Dermis blood vessel endothelial cell (primary cell): Measurements from ENCODE around the gene EME2. TPM values are rescaled to one million over a fixed set of nuclear protein-coding genes. Genes with fewer than 3 reads are reported as not detected.

Experiments
- DNase-seq: peaks from one replicate; pipeline ENCODE4 v3.0.0; 2010
- total RNA-seq: library from RNA; depleted of rRNA; stranded (reverse); fragments of >200 nt; gene quantifications from 2 replicates; pipeline ENCODE4 v1.2.3, GENCODE V29; 2014

The EME2 gene
- total RNA-seq, 1 donor from 2014 or later: 16.5 TPM

- DNase-seq: no peak
Observed at GRCh38 chr16:1745181-1745899, 27.3 kb upstream of the EME2 start.

DNA sequence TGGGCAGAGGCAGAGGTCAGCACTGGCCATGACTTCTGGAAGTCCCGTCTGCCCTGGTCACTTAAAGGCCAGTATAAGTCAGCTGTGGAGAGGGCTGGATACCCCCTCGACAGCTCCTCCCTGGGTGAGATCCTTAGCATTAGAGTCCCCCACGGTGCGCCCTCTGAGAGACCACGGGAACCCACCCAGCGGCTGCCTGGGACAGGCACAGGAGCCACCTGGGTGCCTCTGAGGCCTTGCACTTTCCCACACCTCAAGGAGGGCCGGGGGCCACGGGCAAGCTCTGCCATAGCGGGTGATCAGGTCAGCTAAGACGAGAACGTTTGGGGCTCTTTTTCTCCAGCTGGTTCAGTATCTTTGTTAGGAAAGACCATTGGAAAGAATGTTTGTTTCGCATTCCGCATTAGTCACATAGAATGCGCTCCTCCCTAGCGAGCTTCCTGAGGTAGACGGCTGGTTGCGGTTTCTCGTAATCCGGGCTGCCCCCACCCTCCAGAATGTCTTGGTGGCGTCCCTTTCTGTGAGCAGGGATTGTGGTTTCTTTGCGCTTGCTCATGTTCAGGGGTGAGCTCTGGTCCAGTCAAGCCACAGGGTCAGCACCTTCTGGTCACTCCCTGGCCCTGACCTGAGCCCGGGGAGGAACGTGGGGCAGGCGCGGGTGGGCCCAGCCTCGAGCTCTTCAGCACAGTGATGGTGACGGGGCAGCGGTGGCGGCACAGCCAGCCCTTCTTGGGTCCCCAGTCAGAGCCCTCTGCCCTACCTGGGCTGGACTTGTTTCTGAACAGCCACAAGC lies 26.5 kb upstream of the EME2 start:
- DNase-seq: no peak

DNA sequence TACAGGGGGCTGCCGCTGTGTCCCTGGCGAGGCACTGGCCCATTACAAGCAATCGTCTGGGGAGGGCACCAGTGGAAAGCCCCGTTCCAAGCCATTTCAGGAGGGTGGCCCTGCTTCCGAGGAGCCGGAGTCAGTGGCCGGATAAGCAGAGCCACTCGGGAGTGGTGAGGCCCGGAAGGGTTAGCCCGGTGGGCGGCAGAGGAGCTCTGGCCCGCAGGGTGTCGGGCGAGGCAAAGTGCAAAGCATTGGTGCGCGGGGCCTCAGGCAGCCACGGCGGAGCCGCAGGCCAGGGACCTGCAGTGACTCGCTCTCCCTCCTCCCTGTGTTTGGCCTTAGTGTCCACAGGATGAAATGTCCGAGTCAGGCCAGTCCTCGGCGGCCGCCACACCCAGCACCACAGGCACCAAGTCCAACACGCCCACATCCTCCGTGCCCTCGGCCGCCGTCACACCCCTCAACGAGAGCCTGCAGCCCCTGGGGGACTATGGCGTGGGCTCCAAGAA lies 25.9 kb upstream of the EME2 start:
- DNase-seq: no peak

DNA sequence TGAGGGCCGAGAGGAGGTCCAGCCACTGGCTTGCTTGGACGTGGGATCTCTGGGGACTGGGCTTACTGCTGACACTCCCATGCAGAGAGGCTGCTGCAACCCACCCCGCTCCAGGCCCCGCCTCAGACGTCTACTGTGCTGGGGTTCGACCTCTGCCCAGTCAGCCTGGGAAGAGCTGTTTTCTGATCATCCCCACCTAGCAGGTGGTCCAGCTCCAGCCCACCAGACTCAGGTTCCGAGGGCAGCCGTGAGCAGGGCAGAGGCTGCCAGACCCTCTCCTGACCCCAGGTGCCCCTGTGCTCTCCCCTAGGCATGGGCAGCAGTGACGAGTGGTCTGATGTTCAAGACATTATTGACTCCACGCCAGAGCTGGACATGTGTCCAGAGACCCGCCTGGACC lies 24.7 kb upstream of the EME2 start:
- DNase-seq: no peak

DNA sequence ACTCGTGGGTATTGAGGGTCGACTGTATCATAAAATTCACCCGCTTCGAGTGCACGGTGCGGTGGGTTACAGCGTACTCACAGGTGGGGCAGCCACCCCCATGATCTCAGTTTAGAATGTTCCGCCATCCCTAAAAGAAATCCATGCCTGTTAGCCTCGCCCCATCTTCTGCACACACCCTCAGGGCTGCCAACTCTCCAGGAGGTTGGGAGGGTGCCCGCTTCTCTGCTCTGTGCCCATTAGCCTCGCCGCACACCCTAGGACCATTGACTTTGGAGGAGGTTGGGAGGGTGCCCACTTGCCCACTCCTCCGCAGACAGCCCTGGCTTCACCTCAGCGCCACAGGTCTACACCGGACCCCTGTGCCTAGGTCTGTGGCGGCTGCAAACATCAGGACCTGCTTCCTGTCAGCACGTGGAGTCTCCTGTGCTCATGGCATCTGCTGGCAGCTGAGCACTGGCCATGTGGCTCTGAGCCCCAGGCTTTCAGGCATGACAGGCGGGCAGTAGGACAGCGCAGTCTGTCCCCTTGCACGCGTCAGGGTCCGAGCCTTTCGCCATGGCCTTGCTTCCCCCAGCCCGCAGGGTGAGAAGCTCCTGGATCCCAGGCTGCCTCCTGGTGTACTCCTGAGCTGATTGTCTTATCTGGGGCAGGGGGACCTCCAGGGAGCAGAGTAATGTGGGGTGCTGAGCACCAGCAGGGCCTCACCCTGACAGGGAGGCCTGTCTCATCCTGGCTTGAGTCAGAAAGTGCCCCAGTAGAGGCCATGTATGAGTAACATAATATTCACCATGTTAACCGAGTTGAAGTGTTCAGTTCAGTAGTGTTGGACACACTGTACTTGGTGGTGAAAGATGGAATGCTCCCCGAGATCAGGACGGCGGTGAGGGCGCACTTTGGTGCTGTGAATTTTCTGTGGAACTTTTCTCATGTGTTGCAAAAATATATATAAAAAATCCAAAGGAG lies 23.2 kb upstream of the EME2 start:
- no peak for DNase-seq

GRCh38 chr16:1751946-1752345 lies 20.7 kb upstream of the EME2 start:
- no peak for DNase-seq

GRCh38 chr16:1752853-1753252 lies 19.8 kb upstream of the EME2 start:
- DNase-seq: no peak

DNA sequence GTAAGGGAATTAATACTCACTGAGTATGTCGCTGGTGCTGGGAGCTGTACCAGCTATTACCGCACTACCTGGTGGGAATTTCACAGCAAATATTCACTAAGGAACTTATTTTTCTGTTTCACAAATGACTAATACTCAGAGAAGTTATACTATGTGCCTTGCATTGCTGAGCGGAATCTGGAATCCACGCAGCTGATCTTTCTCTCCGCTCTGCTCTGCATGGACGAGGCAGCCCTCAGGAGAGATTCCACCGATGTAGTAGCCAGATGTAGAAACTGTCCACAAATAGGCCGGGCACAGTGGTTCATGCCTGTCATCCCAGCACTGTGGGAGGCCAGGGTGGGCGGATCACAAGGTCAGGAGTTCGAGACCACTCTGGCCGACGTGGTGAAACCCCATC lies 18.4 kb upstream of the EME2 start:
- no peak for DNase-seq

DNA sequence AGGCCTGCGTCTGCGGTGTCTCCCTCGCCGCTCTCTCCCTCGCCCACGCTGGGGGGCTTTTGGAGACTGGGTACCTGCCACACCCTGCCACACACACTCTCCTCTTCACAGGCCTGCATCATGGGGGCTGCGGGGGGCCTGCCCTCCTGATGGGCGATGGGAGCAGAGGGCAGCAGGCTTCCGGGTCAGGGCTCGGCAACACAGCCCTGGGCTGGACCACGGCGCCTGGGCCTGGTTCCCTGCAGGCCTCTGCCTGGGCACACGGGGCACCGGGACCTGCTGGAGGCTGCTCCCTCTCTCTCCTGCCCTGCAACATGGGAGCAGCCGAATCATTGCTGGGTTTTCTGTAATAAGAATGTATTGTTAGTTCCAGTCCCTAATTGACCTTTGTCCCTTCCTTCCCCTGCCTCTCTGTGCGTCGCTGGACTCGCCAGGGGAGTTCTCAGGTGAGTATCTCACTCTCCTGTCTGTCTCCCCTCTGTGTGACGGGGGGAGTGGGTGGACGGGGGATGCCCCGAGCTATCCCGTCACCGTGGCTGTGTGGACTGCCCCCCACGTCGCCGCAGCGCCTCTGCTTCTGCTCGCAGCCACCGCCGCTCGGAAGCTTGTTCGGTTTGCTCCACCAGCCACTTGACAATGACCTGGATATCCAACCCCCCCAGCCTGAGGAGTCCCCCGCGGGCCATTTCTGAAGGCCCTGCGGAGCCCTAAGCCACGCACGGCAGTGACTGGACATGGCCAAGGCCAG lies 14.7 kb upstream of the EME2 start:
- DNase-seq: no peak

GRCh38 chr16:1758923-1759322 lies 13.7 kb upstream of the EME2 start:
- DNase-seq: no peak

DNA sequence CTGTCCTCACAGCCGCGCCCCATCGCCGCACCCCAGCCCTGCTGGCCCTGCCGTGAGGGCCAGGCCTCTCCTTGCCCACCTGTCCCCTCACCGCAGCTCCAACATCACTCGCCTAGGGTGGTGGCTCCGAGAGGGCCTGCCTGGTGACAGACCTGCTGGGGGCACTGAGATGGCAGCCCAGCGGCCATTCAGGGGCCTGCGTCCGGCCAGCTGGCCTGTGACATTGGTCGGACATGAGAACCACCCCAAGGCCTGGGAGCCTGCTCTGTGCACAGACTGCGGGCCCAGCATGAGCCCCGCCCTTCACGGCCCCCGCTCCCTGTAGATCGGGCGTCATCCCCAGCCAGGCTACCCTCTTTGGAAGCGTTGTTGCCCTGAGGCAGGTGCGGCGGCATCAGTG lies 13.1 kb upstream of the EME2 start:
- DNase-seq: no peak

GRCh38 chr16:1760911-1761310 lies 11.7 kb upstream of the EME2 start:
- DNase-seq: no peak

DNA sequence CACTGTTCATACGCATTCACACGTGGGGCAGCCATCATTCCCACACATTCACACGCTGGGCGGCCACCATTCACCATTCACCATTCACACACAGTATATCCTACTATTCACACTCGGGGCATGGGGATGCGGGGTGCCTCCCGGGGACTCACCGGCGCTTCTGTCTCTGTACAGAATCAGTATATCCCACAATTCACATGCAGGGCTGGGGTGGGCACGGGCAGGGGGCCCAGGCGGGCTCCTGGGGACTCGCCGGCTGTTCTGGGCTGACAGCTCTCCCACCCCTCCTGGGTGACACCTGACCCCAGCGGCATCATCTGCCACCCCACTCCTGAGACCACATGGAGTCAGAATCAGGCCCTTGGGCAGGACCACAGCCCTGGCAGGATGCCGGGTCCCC lies 10.9 kb upstream of the EME2 start:
- DNase-seq: no peak

DNA sequence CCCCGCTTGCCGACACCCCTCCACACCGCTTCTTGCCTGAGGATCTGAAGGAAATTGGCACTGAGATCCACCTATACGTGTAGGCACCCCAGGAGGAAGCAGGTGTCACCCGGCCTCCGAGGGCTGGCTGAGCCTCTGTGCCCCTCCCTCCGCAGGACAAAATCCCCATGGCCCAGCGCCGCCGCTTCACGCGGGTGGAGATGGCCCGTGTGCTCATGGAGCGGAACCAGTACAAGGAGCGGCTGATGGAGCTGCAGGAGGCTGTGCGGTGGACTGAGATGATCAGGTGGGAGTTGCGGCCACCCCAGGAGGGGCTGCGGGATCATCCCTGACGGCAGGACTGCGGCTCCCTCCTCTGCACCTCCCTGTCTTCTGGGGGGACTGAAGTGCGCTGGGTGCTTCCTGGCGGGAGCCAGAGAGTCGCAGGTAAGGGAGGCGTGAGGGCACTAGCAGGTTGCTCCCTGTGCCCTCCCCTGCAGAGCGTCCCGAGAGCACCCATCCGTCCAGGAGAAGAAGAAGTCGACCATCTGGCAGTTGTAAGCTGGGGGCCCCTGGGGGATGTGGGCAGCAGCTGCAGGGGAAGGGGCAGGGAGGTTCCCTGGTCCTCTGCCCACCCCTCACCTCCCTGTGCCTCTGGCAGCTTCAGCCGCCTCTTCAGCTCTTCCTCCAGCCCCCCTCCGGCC lies 10.3 kb upstream of the EME2 start:
- DNase-seq: no peak

- no peak for DNase-seq
Observed at GRCh38 chr16:1762879-1763520, 9.6 kb upstream of the EME2 start.

- peak; percentile 52 for DNase-seq
Observed at GRCh38 chr16:1763521-1764511, 8.8 kb upstream of the EME2 start.

DNA sequence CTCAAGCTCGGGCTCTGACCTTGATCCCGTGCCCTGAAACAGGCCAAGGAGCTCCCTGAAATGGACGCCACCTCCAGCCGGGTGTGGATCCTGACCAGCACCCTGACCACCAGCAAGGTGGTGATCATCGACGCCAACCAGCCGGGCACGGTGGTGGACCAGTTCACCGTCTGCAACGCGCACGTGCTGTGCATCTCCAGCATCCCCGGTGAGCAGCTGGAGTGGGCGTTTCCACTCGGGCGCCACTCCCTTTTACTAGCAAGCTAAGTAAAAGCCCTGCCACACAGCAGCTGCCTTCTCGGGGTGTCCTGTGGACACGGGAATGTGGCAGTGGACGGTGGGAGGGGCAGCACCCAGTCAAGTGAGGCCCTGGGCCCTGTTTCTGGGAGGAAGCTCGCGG lies 7.6 kb upstream of the EME2 start:
- no peak for DNase-seq

DNA sequence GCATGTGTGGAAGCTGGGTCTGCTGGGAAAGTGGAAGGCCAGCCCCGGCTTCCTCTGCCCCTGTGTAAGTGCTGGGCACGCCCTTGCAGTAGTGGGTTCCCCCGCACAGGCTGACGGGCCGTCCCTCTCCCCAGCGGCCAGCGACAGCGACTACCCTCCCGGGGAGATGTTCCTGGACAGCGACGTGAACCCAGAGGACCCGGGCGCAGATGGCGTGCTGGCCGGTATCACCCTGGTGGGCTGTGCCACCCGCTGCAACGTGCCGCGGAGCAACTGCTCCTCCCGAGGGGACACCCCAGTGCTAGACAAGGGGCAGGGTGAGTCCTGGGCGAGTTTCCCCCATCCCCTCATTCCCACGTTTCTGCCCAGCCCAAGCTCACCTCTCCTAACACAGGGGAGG lies 6.8 kb upstream of the EME2 start:
- DNase-seq: no peak

GRCh38 chr16:1766231-1766630 lies 6.4 kb upstream of the EME2 start:
- no peak for DNase-seq

DNA sequence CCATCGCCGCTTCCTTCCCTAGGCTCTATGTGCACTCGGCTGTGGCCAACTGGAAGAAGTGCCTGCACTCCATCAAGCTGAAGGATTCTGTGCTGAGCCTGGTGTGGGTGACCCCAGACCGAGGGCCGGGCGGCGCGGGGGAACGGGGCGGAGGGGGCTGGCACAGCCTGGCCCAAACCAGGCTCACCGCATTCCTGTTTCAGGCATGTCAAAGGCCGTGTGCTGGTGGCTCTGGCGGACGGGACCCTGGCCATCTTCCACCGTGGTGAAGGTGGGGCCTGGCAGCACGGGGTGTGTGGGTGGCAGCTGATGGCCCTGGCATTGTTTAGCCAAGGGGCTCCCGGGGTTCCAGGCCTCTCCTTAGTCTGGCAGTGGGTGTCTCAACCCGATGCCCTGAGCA lies 5.9 kb upstream of the EME2 start:
- DNase-seq: no peak
